Cardiac septum (tissue), 1 donor: ENCODE measurements around the gene LY6G6C. TPM values are rescaled to one million over a fixed set of nuclear protein-coding genes. Genes with fewer than 3 reads are reported as not detected.
"Not testable (repeated sequence)": the region's sequence is repeated elsewhere in the genome, so short reads cannot be mapped to it uniquely, and the experiment has no call there.

Source experiments
- DNase-seq: peaks from one replicate; pipeline ENCODE4 v3.0.0-alpha.2; 2020; ENCODE audit warnings: low spot score
- intact Hi-C: fragments of 100-400 bp; cut with DNase I; formaldehyde crosslinking; loops from one replicate; pipeline ENCODE4 v1.14.0; 2022
- total RNA-seq: library from RNA; stranded (reverse); fragmentation: NEBNext Ultra II Directional; extraction: Animal tissue kit (Norgen Biotek cat#: 25700); gene quantifications from one replicate; pipeline ENCODE4 v1.2.1, GENCODE V29; 2021
- donor health status: DM: no; HTN: no; CAD: no.

LY6G6C gene
- total RNA-seq, 1 donor from 2014 or later = not detected

- no peak for DNase-seq
- intact Hi-C loops = no loop called here
Measured at GRCh38 chr6:31713991-31714684, 7.4 kb downstream of the LY6G6C start.

GRCh38 chr6:31713465-31713864, 8.1 kb downstream of the LY6G6C start:
- DNase-seq = no peak
- intact Hi-C loops = no loop called here

GRCh38 chr6:31712296-31712695, 9.2 kb downstream of the LY6G6C start:
- intact Hi-C loops = no loop called here
- DNase-seq = no peak

GRCh38 chr6:31711233-31711632, 10.3 kb downstream of the LY6G6C start:
- DNase-seq = no peak
- intact Hi-C loops = no loop called here

GRCh38 chr6:31710523-31711219, 10.9 kb downstream of the LY6G6C start:
- intact Hi-C loops = no loop called here
- no peak for DNase-seq

- intact Hi-C loops, DNase-seq: not testable (repeated sequence)
Measured at GRCh38 chr6:31709157-31709556, 12.4 kb downstream of the LY6G6C start.

- no peak for DNase-seq
- intact Hi-C loops = no loop called here
Measured at GRCh38 chr6:31708224-31708623, 13.3 kb downstream of the LY6G6C start.

GRCh38 chr6:31707701-31708100, 13.8 kb downstream of the LY6G6C start:
- DNase-seq = no peak
- intact Hi-C loops = no loop called here

GRCh38 chr6:31706599-31706998, 14.9 kb downstream of the LY6G6C start, which contains the start of gene LY6G6F:
TSS of gene LY6G6F (plus strand) at chr6:31706866. CDS start at chr6:31706907, 41 bp downstream.
- no peak for DNase-seq

GRCh38 chr6:31705931-31706330, 15.6 kb downstream of the LY6G6C start:
- no peak for DNase-seq
- intact Hi-C loops = no loop called here

More at GRCh38 chr6:31706599-31706998, 14.9 kb downstream of the LY6G6C start, which contains the start of gene LY6G6F:
- intact Hi-C loops = no loop called here

GRCh38 chr6:31702819-31703716, 18.5 kb downstream of the LY6G6C start, which contains the start of gene ABHD16A:
TSS of gene ABHD16A (minus strand) at chr6:31703324. CDS start at chr6:31703281, 43 bp downstream.
- intact Hi-C loops = loop anchor here (2.0 kb wide), 1 partner anchor 26 kb away; the partner anchor contains the start of gene DDAH2
- peak; percentile 100 for DNase-seq

GRCh38 chr6:31702405-31702818, 19.1 kb downstream of the LY6G6C start:
- intact Hi-C loops = loop anchor here (2.0 kb wide), 1 partner anchor 26 kb away; the partner anchor contains the start of gene DDAH2
- DNase-seq = no peak

- no peak for DNase-seq
- intact Hi-C loops = loop anchor here (2.0 kb wide), 1 partner anchor 27 kb away; the partner anchor contains the start of gene DDAH2
Measured at GRCh38 chr6:31701666-31702404, 19.7 kb downstream of the LY6G6C start.

GRCh38 chr6:31700740-31701401, 20.7 kb downstream of the LY6G6C start:
- no peak for DNase-seq
- intact Hi-C loops = no loop called here

GRCh38 chr6:31697555-31697954, 24.0 kb downstream of the LY6G6C start:
- intact Hi-C loops = no loop called here
- DNase-seq = no peak

GRCh38 chr6:31693535-31693934, 28.0 kb downstream of the LY6G6C start:
- intact Hi-C loops = no loop called here

GRCh38 chr6:31692886-31693285, 28.7 kb downstream of the LY6G6C start:
- intact Hi-C loops = no loop called here

More at GRCh38 chr6:31693535-31693934, 28.0 kb downstream of the LY6G6C start:
- DNase-seq = no peak

GRCh38 chr6:31692353-31692752, 29.2 kb downstream of the LY6G6C start:
- DNase-seq = no peak
- intact Hi-C loops = no loop called here

More at GRCh38 chr6:31692886-31693285, 28.7 kb downstream of the LY6G6C start:
- DNase-seq = no peak
